GM11168 (cell line): ENCODE data around the gene RNF212.
"Not testable (repeated sequence)": the region's sequence is repeated elsewhere in the genome, so short reads cannot be mapped to it uniquely, and the experiment has no call there.

Experiments used
- in situ Hi-C: fragments of 300-500 bp; cut with MboI; formaldehyde crosslinking; loops from one replicate; pipeline ENCODE4 v1.12.0; 2022; ENCODE audit warnings: low sequenced_read_pairs; ENCODE audit not compliant: unreplicated experiment

The RNF212 gene

GRCh38 chr4:1113311-1114009, at the start of gene RNF212:
RNF212 (minus strand) TSS chr4:1113564; CDS start chr4:1113464, 100 bp downstream.
- in situ Hi-C loops, result no loop called here

- in situ Hi-C loops, result loop anchor here (10.0 kb wide), 1 partner anchor 104 kb away; no protein-coding TSS in a partner anchor
These were observed 47.0 kb upstream of the RNF212 start for GRCh38 chr4:1160351-1160750.

- in situ Hi-C loops, result no loop called here
These were observed 42.7 kb upstream of the RNF212 start for GRCh38 chr4:1156069-1156468.

GRCh38 chr4:1155314-1155713, 42.0 kb upstream of the RNF212 start:
- in situ Hi-C loops, result no loop called here

- in situ Hi-C loops, result no loop called here
These were observed 41.3 kb upstream of the RNF212 start for GRCh38 chr4:1154523-1155182.

- in situ Hi-C loops, result no loop called here
These were observed 40.8 kb upstream of the RNF212 start for GRCh38 chr4:1154126-1154522.

GRCh38 chr4:1153567-1154090, 40.3 kb upstream of the RNF212 start:
- in situ Hi-C loops, result no loop called here

- in situ Hi-C loops, result no loop called here
These were observed 38.9 kb upstream of the RNF212 start for GRCh38 chr4:1152290-1152689.

GRCh38 chr4:1151541-1151940, 38.2 kb upstream of the RNF212 start:
- in situ Hi-C loops, result no loop called here

GRCh38 chr4:1150875-1151274, 37.5 kb upstream of the RNF212 start:
- in situ Hi-C loops, result no loop called here

GRCh38 chr4:1139860-1140259, 26.5 kb upstream of the RNF212 start:
- in situ Hi-C loops, result no loop called here

GRCh38 chr4:1137850-1138249, 24.5 kb upstream of the RNF212 start:
- in situ Hi-C loops, result no loop called here

GRCh38 chr4:1137063-1137776, 23.9 kb upstream of the RNF212 start:
- in situ Hi-C loops, result no loop called here

- in situ Hi-C loops, result no loop called here
These were observed 22.7 kb upstream of the RNF212 start for GRCh38 chr4:1136048-1136447.

GRCh38 chr4:1133033-1133432, 19.7 kb upstream of the RNF212 start:
- in situ Hi-C loops, result loop anchor here (5.0 kb wide), 2 partner anchors 134 to 219 kb away; no protein-coding TSS in a partner anchor

- in situ Hi-C loops, result loop anchor here (5.0 kb wide), 2 partner anchors 137 to 222 kb away; no protein-coding TSS in a partner anchor
These were observed 17.2 kb upstream of the RNF212 start for GRCh38 chr4:1130316-1131186.

GRCh38 chr4:1126506-1126905, 13.1 kb upstream of the RNF212 start:
- in situ Hi-C loops, result no loop called here

GRCh38 chr4:1125466-1125865, 12.1 kb upstream of the RNF212 start:
- in situ Hi-C loops, result not testable (repeated sequence)

GRCh38 chr4:1124818-1125217, 11.5 kb upstream of the RNF212 start:
- in situ Hi-C loops, result no loop called here

- in situ Hi-C loops, result no loop called here
These were observed 9.1 kb upstream of the RNF212 start for GRCh38 chr4:1122505-1122904.
